ENCODE results near the gene GUCY1A2. TPM values are rescaled to one million over a fixed set of nuclear protein-coding genes. Genes with fewer than 3 reads are reported as not detected.

GUCY1A2 gene
- total RNA-seq, 4 donors from 2014 or later = 2.4 to 17.0 (median 9.9) TPM

DNA sequence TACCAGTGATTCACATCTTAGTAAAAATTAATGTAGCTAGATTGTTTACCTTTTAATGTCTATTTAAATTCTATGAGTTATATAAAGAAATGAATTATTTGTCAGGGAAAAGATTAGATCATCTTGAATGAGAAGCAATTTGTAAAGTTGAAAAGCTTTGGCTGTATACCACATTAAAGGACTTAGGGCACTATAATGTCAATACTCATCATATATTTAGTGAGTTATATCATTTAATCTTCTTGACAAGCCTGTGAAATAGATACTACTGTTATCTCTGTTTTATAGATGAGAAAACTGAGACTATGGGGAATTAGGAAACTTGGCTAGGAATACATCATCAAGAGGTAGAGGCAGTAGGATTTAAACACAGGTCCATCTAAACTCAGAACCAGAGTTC is 160.1 kb downstream of the GUCY1A2 start:
- TF ChIP-seq, protein P1, sequence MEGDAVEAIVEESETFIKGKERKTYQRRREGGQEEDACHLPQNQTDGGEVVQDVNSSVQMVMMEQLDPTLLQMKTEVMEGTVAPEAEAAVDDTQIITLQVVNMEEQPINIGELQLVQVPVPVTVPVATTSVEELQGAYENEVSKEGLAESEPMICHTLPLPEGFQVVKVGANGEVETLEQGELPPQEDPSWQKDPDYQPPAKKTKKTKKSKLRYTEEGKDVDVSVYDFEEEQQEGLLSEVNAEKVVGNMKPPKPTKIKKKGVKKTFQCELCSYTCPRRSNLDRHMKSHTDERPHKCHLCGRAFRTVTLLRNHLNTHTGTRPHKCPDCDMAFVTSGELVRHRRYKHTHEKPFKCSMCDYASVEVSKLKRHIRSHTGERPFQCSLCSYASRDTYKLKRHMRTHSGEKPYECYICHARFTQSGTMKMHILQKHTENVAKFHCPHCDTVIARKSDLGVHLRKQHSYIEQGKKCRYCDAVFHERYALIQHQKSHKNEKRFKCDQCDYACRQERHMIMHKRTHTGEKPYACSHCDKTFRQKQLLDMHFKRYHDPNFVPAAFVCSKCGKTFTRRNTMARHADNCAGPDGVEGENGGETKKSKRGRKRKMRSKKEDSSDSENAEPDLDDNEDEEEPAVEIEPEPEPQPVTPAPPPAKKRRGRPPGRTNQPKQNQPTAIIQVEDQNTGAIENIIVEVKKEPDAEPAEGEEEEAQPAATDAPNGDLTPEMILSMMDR (IDR thresholded peaks at IDR 0.05; ENCODE audit: low read depth) = no peak

DNA sequence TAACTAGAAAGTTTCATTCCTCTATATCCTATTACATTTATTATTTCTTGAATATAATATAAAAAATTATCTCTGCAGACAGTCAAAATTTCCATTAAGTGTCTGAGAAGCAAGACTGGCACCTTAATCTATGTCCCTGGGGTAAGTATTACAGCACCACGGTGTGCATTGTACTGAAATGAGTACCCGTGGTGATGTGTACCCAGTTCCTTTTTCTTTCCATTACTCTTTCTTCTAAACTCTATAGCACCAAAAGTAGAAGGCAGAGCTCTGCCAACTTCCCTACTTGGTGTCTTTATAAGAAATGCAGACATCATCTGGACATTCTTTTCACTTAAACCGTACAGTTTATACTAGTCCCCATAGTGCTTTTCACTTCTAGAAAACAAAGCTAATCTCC is 161.7 kb downstream of the GUCY1A2 start:
- TF ChIP-seq, protein P1 (IDR thresholded peaks at IDR 0.05; ENCODE audit: low read depth) = no peak

DNA sequence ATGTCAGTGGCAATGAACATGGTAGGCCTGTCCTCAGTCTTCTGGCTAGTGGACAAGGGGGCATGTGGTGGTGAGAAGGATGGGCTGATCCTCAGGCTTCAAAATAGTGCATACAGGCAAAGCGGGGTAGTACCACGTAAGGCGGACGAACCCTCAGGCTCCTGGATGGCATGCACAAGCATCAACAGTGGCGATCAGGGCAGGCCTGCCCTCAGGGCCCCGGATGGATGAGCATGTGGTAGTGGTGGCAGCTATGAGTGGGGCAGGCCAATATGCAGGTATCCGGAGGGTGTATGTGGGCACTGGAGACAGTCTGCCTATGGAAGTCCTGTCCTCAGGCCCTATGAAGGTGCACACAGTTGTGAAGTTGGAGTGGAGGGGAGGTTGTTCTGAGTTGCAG is 163.8 kb downstream of the GUCY1A2 start:
- TF ChIP-seq, protein P1 (IDR thresholded peaks at IDR 0.05; ENCODE audit: low read depth) = no peak

DNA sequence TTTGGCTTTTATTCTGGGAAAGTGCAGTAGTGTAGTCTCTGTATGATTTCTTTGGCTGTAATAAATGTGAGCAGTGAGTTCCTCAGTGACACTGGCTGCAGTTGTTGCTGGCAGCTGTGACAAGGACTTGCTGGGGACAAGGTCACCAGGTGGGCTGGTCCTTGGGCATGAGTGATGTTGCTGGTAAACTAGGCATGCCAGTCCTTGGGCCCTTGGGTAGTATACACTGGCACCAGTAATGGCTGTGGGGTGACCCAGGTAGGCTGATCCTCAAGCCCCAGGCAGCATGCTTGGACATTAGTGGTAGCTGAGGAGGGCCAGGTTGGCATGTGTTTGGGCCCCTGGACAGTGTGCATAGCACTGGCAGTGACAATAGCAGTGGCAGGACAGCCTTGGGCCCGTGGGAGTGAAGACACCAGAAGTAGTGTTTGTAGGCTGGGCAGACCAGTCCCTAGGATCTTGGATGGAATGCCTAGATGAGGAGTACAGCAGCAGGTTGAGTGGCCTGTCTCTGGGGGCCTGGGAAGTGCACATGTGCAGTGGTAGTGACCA is 164.3 kb downstream of the GUCY1A2 start:
- TF ChIP-seq, protein P1 (IDR thresholded peaks at IDR 0.05; ENCODE audit: low read depth) = no peak

DNA sequence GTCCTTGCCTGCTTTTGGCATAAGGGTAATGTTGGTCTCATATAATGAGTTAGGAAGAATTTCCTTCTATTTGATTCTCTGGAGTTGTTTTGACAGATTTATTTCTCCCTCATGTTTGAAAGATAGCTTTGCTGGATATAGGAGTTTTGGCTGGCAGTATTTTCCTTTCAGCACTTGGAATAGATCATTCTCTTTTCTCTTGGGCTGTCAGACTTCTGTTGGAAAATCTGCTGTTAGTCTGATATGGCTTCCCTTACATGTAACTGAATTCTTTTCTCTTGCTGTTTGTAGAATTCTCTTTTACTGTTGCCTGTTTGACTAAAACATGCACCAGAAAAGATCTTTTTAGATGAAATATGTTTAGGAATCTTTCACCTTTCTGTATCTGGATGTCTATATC is 165.5 kb downstream of the GUCY1A2 start:
- TF ChIP-seq, protein P1 (IDR thresholded peaks at IDR 0.05; ENCODE audit: low read depth) = no peak

DNA sequence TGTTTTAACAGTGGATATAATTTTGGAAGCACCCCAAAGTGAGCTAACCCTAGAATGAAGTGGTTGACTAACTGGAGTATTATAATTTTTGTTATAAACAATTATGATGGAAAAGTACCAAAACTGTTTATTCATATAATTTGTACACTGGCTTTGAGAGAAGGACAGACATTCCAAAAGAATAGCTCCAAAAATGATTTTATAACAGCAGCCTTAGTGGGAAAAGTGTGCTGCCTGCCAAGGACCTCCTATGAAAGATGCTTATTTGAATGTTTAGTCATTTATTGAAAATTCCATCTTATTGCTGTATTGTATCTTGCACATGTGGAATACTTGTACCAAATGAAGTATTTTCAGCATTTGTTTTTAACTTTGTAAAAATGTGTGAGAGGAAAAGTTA is 169.8 kb downstream of the GUCY1A2 start:
- TF ChIP-seq, protein P1 (IDR thresholded peaks at IDR 0.05; ENCODE audit: low read depth) = no peak

DNA sequence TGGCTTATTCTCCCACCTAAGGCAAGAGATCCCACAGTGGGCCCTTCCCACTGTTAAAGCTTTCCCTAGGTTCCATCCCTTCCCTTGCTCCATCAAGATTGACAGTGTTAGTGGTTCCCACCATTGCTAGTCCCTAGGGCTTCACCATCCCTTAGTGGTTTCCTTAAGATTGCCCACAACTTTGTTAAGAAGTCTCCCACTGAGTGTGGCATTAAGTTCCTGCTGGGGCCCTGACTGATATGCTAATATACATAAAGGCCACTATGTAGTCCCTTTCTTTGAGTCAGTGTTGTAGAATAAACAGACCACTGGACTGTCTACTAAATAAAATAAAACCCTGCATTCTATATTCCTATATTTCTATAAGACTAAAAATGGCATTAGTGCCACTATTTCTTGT is 176.1 kb downstream of the GUCY1A2 start:
- TF ChIP-seq, protein P1 (IDR thresholded peaks at IDR 0.05; ENCODE audit: low read depth) = no peak
